HG02588 (cell line): ENCODE results near the gene SCP2.

ENCODE experiments used
- ATAC-seq: cut with Tn5 transposase; IDR thresholded peaks from one replicate; pipeline ENCODE4 v1.9.1; 2021; ENCODE audit warnings: mild to moderate bottlenecking, moderate library complexity; ENCODE audit not compliant: unreplicated experiment

SCP2 gene

DNA sequence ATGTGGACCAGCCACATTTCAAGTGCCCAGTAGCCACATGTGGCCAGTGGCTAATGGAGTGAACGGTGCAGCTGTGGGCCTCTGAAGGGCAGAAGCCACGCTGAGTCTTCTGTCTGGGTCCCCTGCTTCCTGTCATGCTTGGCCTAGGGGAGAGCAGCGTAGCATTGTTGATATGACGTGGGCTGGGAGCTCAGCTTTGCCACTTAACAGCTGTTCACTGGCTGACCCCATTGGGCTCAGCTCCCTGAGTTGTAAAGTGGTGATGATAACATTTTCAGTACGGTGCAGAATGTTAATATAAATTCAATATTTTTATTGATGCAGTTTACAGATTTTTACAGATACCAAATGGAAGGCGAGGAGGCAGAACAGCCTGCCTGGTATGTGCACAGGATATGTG is 139.4 kb downstream of the SCP2 start:
- ATAC-seq, result no peak

- no peak for ATAC-seq
Measured at GRCh38 chr1:53066891-53067738, 140.0 kb downstream of the SCP2 start.

- no peak for ATAC-seq
Measured at GRCh38 chr1:53067886-53068285, 140.8 kb downstream of the SCP2 start.

DNA sequence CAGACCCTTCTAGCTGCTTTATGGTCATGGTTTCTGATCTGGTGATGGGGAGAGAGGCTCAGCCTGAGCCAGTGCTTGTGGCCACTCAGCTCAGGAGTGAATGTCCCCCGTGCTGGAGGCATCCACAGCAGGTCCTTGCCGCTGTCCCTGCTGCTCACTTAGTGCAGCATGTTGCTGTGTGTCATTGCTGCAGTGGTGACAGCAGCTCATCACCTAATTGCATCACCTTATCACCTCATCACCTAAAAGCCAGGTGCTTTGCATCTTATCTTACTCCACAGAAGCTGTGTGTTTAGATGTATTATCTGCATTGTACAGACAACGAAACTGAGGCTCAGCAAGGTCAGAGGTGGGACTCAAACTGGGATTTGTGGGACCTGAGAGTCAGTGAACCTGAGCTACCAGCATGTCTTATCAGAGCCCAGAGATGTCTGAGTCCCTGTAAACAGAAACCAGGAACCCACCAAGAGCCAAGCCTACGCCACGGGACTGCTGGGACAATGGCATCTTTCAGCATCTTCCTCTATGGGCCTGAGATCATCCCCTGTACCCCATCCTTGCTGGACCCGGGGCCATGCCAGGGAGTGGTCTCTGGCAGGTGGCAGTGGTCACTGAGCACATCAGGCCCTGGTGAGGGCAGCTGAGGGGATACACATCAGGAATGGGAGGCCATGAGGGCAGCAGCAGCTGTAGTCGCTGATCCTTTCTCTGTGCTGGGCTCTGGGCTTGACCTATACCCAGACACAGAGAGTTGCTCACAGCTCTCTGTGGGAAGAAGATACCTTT is 141.4 kb downstream of the SCP2 start:
- no peak for ATAC-seq

GRCh38 chr1:53069265-53069662 is 142.2 kb downstream of the SCP2 start:
- no peak for ATAC-seq

GRCh38 chr1:53069663-53070327 is 142.7 kb downstream of the SCP2 start:
- no peak for ATAC-seq

DNA sequence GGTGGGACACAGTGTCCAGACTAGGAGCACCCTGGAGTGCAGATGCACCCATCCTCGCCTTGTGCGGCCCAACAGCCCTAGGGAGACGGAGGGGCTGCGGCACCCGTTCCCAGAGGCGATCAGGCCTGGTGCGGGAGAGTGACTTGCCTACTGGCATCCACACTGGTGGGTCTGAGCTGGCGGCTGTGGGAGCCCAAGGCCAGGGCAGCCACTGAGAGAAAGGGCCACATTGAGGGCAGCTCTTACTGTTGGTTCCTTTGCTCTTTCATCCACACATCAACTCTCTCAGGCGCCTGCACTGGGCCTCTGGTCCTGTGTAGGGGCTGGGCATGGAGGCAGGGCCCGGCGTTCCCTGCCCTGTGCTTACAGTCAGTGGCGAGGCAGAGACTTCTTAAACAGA is 143.5 kb downstream of the SCP2 start:
- ATAC-seq, result no peak

DNA sequence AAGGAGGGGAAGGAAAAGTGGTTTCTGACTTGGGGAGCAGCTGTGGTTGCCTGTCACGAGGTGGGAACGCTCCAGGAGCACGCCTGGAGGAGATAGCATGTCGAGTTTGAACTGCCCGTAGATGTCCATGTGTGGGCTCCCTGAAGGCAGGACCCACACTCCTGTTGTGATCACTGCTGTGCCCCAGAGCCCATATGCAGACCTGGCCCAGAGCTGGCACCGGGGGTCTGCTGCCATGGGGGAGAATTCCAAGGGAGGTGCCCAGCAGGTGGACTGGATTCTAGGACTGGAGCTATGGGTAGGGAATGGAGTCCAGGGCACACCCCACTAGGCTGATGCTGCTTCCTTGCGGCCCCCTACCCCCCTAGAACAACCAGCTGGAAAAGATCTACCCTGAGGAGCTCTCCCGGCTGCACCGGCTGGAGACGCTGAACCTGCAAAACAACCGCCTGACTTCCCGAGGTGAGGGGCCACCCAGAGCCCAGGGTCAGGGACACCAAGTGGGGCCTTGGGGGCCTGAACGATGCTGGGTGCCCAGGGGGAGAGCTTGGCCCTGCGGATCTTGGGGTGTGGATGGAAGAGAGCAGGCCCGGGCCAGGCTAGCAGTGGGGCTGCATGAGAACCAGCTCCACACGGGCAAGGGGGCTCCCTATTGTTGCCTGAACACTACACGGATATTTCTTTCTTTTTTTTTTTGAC is 144.2 kb downstream of the SCP2 start:
- no peak for ATAC-seq

- no peak for ATAC-seq
Measured at GRCh38 chr1:53071915-53072314, 144.8 kb downstream of the SCP2 start.

DNA sequence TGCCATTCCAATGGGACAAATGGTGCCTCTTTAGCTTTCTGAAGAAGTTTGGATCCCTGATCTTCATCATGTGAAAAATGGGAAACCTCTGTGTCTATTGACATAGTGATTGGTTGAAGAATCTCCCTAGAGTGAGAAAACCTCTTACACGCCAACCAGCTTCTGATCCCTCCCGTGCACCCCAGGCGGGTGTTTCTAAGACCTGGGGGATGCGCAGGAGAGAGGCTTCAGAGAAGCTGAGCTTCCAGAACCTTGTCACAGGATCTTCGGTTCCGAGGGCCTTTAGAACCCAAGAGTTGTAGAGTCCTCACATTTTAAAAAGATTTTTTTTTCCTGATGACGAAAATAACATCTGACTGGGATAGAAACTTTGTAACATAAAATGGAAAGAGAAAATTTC is 146.2 kb downstream of the SCP2 start:
- ATAC-seq, result no peak

DNA sequence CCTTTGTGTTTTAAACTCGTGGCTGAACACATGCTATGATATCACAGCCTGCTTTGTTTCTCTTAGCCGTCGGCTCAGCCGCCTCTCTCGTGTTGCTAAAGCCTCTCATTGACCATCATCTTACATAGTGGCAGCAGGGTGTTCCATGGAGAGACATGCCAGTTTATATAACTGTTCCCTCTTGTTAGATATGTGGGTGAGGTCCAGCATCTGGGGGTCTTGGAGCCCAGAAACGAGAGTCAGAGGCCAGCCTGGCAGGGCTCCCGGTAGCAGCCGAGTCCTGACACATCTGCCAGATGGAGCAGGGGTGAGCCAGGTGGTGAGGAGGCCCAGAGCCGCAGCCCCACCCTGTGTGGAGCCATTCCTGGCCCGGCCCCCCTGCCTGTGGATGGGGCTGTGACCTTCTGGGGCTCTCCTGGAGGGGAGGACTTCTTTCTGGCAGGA is 146.8 kb downstream of the SCP2 start:
- ATAC-seq, result no peak

GRCh38 chr1:53074313-53075154 is 147.5 kb downstream of the SCP2 start:
- no peak for ATAC-seq

DNA sequence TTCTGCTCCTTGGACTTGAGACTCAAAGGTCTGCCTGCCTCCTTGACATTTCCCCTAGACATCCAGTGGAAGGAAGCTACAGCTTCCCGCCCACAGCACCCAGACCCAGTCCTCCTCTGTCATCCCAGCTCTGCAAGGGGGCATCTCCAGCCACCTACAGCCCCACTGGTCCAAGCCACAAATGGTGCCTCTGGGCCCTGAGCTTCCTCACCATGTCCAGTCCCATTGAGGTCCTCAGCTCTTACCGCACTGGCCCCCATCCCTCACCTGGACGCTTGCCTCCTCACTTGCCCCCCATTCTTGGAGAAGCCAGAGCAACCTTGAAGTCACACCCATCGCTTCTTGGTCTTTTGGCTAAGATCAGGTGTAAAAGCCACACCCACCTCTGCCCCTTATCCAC is 148.1 kb downstream of the SCP2 start:
- ATAC-seq, result no peak

GRCh38 chr1:53075761-53076163 is 148.7 kb downstream of the SCP2 start:
- no peak for ATAC-seq

DNA sequence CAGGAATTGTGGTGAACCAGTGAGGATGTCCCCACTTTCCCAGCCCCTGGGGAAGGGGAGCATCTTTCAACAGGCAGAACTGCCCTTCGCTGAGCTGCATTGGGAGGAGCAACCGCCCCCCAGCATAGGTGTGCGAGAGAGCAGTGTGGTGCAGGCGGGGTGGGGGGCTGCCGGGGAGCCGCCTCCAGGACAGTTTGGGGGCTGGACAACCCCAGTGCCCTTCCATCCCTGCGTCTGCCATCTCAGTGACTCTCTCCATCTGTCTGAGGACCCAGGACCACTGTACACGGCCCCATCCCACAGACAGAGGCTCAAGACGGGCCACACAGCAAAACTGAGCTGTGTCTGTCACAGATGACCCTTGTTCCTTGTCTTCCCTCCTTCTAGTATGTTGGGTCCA is 149.1 kb downstream of the SCP2 start:
- ATAC-seq, result no peak

DNA sequence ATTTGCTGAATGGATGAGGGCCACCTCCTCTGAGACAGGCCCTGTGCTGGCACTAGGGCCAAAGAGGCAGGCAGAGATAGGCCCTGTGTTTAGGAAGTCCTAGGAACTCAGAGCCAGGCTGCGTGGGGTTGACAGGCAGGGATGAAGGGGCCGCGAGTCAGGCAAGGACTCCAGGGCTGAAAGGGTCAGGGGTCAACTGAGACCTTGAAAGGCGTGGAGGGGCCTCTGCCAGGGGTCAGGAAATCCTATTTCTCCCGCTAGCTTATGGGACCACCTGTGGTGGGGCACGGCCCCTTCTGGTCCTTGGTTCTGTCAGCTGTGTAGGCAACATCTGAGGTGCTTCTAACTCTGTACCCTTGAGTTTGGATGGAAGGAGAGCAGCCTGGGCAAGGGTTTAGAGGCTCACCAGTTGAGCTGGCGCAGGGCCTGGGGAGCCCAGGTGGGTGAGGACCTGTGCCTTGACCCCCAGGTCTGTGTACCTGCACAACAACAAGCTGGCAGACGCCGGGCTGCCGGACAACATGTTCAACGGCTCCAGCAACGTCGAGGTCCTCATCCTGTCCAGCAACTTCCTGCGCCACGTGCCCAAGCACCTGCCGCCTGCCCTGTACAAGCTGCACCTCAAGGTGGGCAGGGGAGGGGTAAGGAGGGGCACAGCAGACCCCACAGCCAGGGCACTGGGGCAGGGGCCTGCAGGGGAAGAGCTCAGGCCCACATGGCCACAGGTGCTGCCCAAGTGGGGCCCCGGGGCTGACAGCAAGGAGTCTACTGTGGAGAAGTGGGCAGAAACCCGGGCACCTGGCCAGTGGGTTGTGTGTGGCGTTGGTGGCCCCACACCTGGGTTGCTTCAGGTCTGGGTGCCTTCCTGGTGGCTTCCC is 149.9 kb downstream of the SCP2 start:
- ATAC-seq, result no peak

GRCh38 chr1:53077599-53077965 is 150.5 kb downstream of the SCP2 start:
- no peak for ATAC-seq

DNA sequence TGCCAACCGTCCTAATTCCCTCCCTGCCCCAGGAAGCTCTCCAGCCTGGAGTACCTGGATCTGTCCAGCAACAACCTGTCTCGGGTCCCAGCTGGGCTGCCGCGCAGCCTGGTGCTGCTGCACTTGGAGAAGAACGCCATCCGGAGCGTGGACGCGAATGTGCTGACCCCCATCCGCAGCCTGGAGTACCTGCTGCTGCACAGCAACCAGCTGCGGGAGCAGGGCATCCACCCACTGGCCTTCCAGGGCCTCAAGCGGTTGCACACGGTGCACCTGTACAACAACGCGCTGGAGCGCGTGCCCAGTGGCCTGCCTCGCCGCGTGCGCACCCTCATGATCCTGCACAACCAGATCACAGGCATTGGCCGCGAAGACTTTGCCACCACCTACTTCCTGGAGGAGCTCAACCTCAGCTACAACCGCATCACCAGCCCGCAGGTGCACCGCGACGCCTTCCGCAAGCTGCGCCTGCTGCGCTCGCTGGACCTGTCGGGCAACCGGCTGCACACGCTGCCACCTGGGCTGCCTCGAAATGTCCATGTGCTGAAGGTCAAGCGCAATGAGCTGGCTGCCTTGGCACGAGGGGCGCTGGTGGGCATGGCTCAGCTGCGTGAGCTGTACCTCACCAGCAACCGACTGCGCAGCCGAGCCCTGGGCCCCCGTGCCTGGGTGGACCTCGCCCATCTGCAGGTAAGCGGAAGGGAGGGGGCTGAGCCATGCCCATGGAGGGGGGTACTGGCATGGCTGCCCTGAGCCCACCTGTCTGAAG is 151.4 kb downstream of the SCP2 start:
- no peak for ATAC-seq
